ENCODE results near the gene RSRP1.
"Not testable (repeated sequence)": the region's sequence is repeated elsewhere in the genome, so short reads cannot be mapped to it uniquely, and the experiment has no call there.

DNA sequence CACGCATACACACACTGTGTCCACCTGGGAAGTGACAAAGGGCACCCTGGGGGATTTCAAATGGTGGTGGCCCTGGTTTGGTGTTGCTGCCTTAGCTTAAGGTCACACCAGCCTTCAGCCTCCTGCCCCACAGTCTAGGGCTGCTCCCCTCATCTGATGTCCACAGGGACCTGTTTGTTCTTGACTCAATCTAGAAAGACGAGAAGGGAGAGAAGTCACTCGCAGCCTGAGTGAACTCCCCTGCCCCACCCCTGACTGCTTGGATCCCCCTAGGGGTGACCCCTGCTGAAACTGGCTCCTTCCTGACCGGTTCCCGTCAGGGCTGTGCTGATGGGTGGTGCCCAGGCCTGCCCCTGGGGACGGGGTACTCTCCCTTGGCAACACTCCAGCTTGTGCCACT is 39.9 kb upstream of the RSRP1 start:
- not testable (repeated sequence) for TF ChIP-seq POLR2A (IDR thresholded peaks at IDR 0.05; ENCODE audit: low read depth, low read length); POLR2AphosphoS5 (IDR thresholded peaks at IDR 0.05; ENCODE audit: low read depth, low read length); TAF1 (IDR thresholded peaks at IDR 0.05; ENCODE audit: borderline replicate concordance, low read depth, low read length)

Measured in GM12892 (cell line).